ENCODE measurements around the gene ALG12. TPM values are rescaled to one million over a fixed set of nuclear protein-coding genes. Genes with fewer than 3 reads are reported as not detected.

The ALG12 gene
- total RNA-seq, 1 donor from 2014 or later: 23.2 TPM

DNA sequence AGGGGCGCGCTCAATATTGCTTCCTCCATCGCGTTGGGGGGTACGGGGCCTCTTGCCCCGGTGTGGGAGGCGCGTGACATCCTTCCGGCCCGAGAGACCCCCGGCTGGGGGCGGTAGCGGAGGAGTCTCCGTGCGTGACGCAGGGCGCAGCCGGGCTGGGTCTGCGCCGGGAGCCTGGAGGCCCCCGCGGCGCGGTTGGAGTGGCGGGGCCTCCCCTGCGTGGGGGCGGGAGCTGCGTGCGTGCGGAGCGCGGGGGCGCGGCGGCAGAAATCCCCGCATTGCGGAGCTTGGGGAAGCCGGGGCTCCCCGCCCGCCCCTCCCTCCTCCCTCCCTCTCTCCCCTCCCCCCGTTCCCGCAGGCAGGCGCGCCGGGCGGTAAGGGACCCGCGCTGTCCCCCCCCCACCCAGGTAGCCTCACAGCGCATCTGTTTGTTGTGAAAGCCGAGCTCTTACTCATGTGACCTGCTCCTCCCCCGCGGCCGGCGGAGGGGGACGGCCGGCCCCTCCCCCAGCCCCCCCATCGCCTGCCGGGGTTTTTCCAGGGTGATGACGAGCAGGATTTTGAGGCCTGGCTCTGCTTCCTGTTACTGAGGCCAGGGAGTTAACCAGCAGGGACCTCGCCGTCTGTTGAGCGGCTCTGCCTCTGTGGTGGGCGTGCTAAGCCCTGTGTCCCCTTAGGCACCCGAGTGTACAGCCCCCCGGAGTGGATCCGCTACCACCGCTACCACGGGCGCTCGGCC lies 43.9 kb upstream of the ALG12 start:
- H3K36me3 Mint-ChIP-seq (ENCODE audit: low read depth, unreplicated experiment): peaks cover 8% of the 10 kb centered on the region
- peak overlapping the region; percentile 74 for H3K27ac Mint-ChIP-seq (ENCODE audit: unreplicated experiment)

GRCh38 chr22:49961601-49962011 lies 43.4 kb upstream of the ALG12 start:
- DNase-seq (ENCODE audit: low spot score): peak; percentile 11
- peak overlapping the region; percentile 24 for H3K27ac Mint-ChIP-seq (ENCODE audit: unreplicated experiment)
- H3K4me1 Mint-ChIP-seq (ENCODE audit: unreplicated experiment): peaks cover 25% of the 10 kb centered on the region
- peaks cover 8% of the 10 kb centered on the region for H3K36me3 Mint-ChIP-seq (ENCODE audit: low read depth, unreplicated experiment)
- TF ChIP-seq CTCF (IDR thresholded peaks at IDR 0.05; ENCODE audit: unreplicated experiment): no peak
- peak overlapping the region; percentile 95 for H3K4me3 Mint-ChIP-seq (ENCODE audit: unreplicated experiment)
- peaks cover 9% of the 10 kb centered on the region for H3K27me3 Mint-ChIP-seq (ENCODE audit: unreplicated experiment)
- H3K9me3 Mint-ChIP-seq (ENCODE audit: unreplicated experiment): no peaks in the 10 kb centered on the region

More for the DNA sequence above, 43.9 kb upstream of the ALG12 start:
- peaks cover 7% of the 10 kb centered on the region for H3K27me3 Mint-ChIP-seq (ENCODE audit: unreplicated experiment)
- DNase-seq (ENCODE audit: low spot score): peak; percentile 82
- H3K4me1 Mint-ChIP-seq (ENCODE audit: unreplicated experiment): peaks cover 25% of the 10 kb centered on the region
- H3K4me3 Mint-ChIP-seq (ENCODE audit: unreplicated experiment): peak overlapping the region; percentile 95
- TF ChIP-seq CTCF (IDR thresholded peaks at IDR 0.05; ENCODE audit: unreplicated experiment): no peak
- no peaks in the 10 kb centered on the region for H3K9me3 Mint-ChIP-seq (ENCODE audit: unreplicated experiment)

GRCh38 chr22:49961005-49961600 lies 42.9 kb upstream of the ALG12 start:
- TF ChIP-seq CTCF (IDR thresholded peaks at IDR 0.05; ENCODE audit: unreplicated experiment): no peak
- no peak for DNase-seq (ENCODE audit: low spot score)
- H3K27ac Mint-ChIP-seq (ENCODE audit: unreplicated experiment): no peak overlapping the region
- H3K9me3 Mint-ChIP-seq (ENCODE audit: unreplicated experiment): no peaks in the 10 kb centered on the region
- H3K4me1 Mint-ChIP-seq (ENCODE audit: unreplicated experiment): peaks cover 25% of the 10 kb centered on the region
- peaks cover 8% of the 10 kb centered on the region for H3K36me3 Mint-ChIP-seq (ENCODE audit: low read depth, unreplicated experiment)
- H3K27me3 Mint-ChIP-seq (ENCODE audit: unreplicated experiment): peaks cover 9% of the 10 kb centered on the region
- peak overlapping the region; percentile 95 for H3K4me3 Mint-ChIP-seq (ENCODE audit: unreplicated experiment)

- Mint-ChIP-seq H3K27ac (ENCODE audit: unreplicated experiment) (peak within 1 kb of the TSS; percentile 24), H3K9me3 (ENCODE audit: unreplicated experiment) (no peaks in the 10 kb centered on the region), H3K27me3 (ENCODE audit: unreplicated experiment) (peaks cover 9% of the 10 kb centered on the region), H3K4me1 (ENCODE audit: unreplicated experiment) (peaks cover 25% of the 10 kb centered on the region), H3K36me3 (ENCODE audit: low read depth, unreplicated experiment) (peaks cover 8% of the 10 kb centered on the region), H3K4me3 (ENCODE audit: unreplicated experiment) (peak within 1 kb of the TSS; percentile 95)
- DNase-seq (ENCODE audit: low spot score): peak; percentile 90
- no peak for TF ChIP-seq CTCF (IDR thresholded peaks at IDR 0.05; ENCODE audit: unreplicated experiment)
These were observed 42.1 kb upstream of the ALG12 start, which contains the start of gene PIM3 for GRCh38 chr22:49960159-49961004. PIM3 (plus strand) TSS chr22:49960772; CDS start chr22:49960948, 176 bp downstream.
